ENCODE data around the gene ETS2.
A peak's percentile ranks its signal among the peaks of the same experiment; 100 is the strongest.

ETS2 gene

GRCh38 chr21:38804030-38804788 is 1.5 kb upstream of the ETS2 start:
- Histone ChIP-seq H3K36me3 (ENCODE audit: control insufficient read depth, insufficient read depth, low read length) (no peaks in the 10 kb centered on the region), H3K4me3 (replicated peaks; ENCODE audit: low read depth, low read length) (no peak overlapping the region), H3K27me3 (replicated peaks; ENCODE audit: control insufficient read depth, insufficient read depth, low read length) (peaks cover 2% of the 10 kb centered on the region)
- TF ChIP-seq CTCF (IDR thresholded peaks at IDR 0.05; ENCODE audit: insufficient read depth, low read length, poor library complexity, severe bottlenecking): no peak
- DNase-seq (ENCODE audit: extremely low read depth, insufficient read length): no peak

GRCh38 chr21:38804789-38805327 is 871 bp upstream of the ETS2 start:
- H3K36me3 ChIP-seq (ENCODE audit: control insufficient read depth, insufficient read depth, low read length): no peaks in the 10 kb centered on the region
- peaks cover 2% of the 10 kb centered on the region for H3K27me3 ChIP-seq (replicated peaks; ENCODE audit: control insufficient read depth, insufficient read depth, low read length)
- DNase-seq (ENCODE audit: extremely low read depth, insufficient read length): no peak
- TF ChIP-seq CTCF (IDR thresholded peaks at IDR 0.05; ENCODE audit: insufficient read depth, low read length, poor library complexity, severe bottlenecking): peak; percentile 38
- peak overlapping the region; percentile 74 for H3K4me3 ChIP-seq (replicated peaks; ENCODE audit: low read depth, low read length)

GRCh38 chr21:38806153-38806941 is 618 bp downstream of the ETS2 start:
- TF ChIP-seq CTCF (IDR thresholded peaks at IDR 0.05; ENCODE audit: insufficient read depth, low read length, poor library complexity, severe bottlenecking): no peak
- peak overlapping the region; percentile 74 for H3K4me3 ChIP-seq (replicated peaks; ENCODE audit: low read depth, low read length)
- H3K36me3 ChIP-seq (ENCODE audit: control insufficient read depth, insufficient read depth, low read length): no peaks in the 10 kb centered on the region
- peaks cover 2% of the 10 kb centered on the region for H3K27me3 ChIP-seq (replicated peaks; ENCODE audit: control insufficient read depth, insufficient read depth, low read length)
- peak; percentile 50 for DNase-seq (ENCODE audit: extremely low read depth, insufficient read length)

- peaks cover 2% of the 10 kb centered on the region for H3K27me3 ChIP-seq (replicated peaks; ENCODE audit: control insufficient read depth, insufficient read depth, low read length)
- H3K36me3 ChIP-seq (ENCODE audit: control insufficient read depth, insufficient read depth, low read length): no peaks in the 10 kb centered on the region
- DNase-seq (ENCODE audit: extremely low read depth, insufficient read length): no peak
- peak overlapping the region; percentile 74; the same call in 1 of the 2 replicates for H3K4me3 ChIP-seq (replicated peaks; ENCODE audit: low read depth, low read length)
- no peak for TF ChIP-seq CTCF (IDR thresholded peaks at IDR 0.05; ENCODE audit: insufficient read depth, low read length, poor library complexity, severe bottlenecking)
Observed at GRCh38 chr21:38806942-38807284, 1.2 kb downstream of the ETS2 start.

- TF ChIP-seq CTCF (IDR thresholded peaks at IDR 0.05; ENCODE audit: insufficient read depth, low read length, poor library complexity, severe bottlenecking): no peak
- Histone ChIP-seq H3K4me3 (replicated peaks; ENCODE audit: low read depth, low read length) (no peak overlapping the region), H3K36me3 (ENCODE audit: control insufficient read depth, insufficient read depth, low read length) (no peaks in the 10 kb centered on the region), H3K27me3 (replicated peaks; ENCODE audit: control insufficient read depth, insufficient read depth, low read length) (peaks cover 2% of the 10 kb centered on the region)
- DNase-seq (ENCODE audit: extremely low read depth, insufficient read length): no peak
Observed at GRCh38 chr21:38807441-38807871, 1.7 kb downstream of the ETS2 start.
